ENCODE results near the gene KRTAP2-2.
"Not testable (repeated sequence)": the region's sequence is repeated elsewhere in the genome, so short reads cannot be mapped to it uniquely, and the experiment has no call there.

The KRTAP2-2 gene

GRCh38 chr17:41064301-41064700 lies 9.3 kb upstream of the KRTAP2-2 start:
- DNase-seq (ENCODE audit: low read depth) = no peak

GRCh38 chr17:41063449-41063848 lies 8.4 kb upstream of the KRTAP2-2 start:
- no peak for DNase-seq (ENCODE audit: low read depth)

GRCh38 chr17:41061964-41062363 lies 6.9 kb upstream of the KRTAP2-2 start:
- DNase-seq (ENCODE audit: low read depth) = no peak

GRCh38 chr17:41060052-41060604 lies 5.1 kb upstream of the KRTAP2-2 start, which contains the start of gene KRTAP2-3:
Gene KRTAP2-3 (minus strand): TSS chr17:41060114. CDS start chr17:41060050, 64 bp downstream.
- DNase-seq (ENCODE audit: low read depth) = no peak

- DNase-seq (ENCODE audit: low read depth) = not testable (repeated sequence)
Measured at GRCh38 chr17:41059276-41060051, 4.4 kb upstream of the KRTAP2-2 start.

GRCh38 chr17:41058741-41059140 lies 3.7 kb upstream of the KRTAP2-2 start:
- DNase-seq (ENCODE audit: low read depth) = no peak

GRCh38 chr17:41057547-41057946 lies 2.5 kb upstream of the KRTAP2-2 start:
- DNase-seq (ENCODE audit: low read depth) = no peak

- not testable (repeated sequence) for DNase-seq (ENCODE audit: low read depth)
Measured at GRCh38 chr17:41054556-41054955, 474 bp downstream of the KRTAP2-2 start.

- no peak for DNase-seq (ENCODE audit: low read depth)
Measured at GRCh38 chr17:41054025-41054424, 1.0 kb downstream of the KRTAP2-2 start.

- DNase-seq (ENCODE audit: low read depth) = no peak
Measured at GRCh38 chr17:41052566-41052965, 2.5 kb downstream of the KRTAP2-2 start.

- DNase-seq (ENCODE audit: low read depth) = no peak
Measured at GRCh38 chr17:41049110-41049509, 5.9 kb downstream of the KRTAP2-2 start.

GRCh38 chr17:41048441-41048840 lies 6.6 kb downstream of the KRTAP2-2 start:
- no peak for DNase-seq (ENCODE audit: low read depth)

GRCh38 chr17:41046735-41047465 lies 8.1 kb downstream of the KRTAP2-2 start, which contains the start of gene KRTAP2-1:
Gene KRTAP2-1 (minus strand): TSS chr17:41047316. CDS start chr17:41047267, 49 bp downstream.
- not testable (repeated sequence) for DNase-seq (ENCODE audit: low read depth)

- DNase-seq (ENCODE audit: low read depth) = no peak
Measured at GRCh38 chr17:41042953-41043352, 12.1 kb downstream of the KRTAP2-2 start.

GRCh38 chr17:41040783-41041571 lies 14.1 kb downstream of the KRTAP2-2 start, which contains the start of gene KRTAP1-1:
Gene KRTAP1-1 (minus strand): TSS chr17:41041450. CDS start chr17:41041397, 53 bp downstream.
- DNase-seq (ENCODE audit: low read depth) = not testable (repeated sequence)

GRCh38 chr17:41037853-41038350 lies 17.1 kb downstream of the KRTAP2-2 start:
- DNase-seq (ENCODE audit: low read depth) = no peak

GRCh38 chr17:41034346-41034935 lies 20.6 kb downstream of the KRTAP2-2 start, which contains the start of gene KRTAP1-3:
Gene KRTAP1-3 (minus strand): TSS chr17:41034874. CDS start chr17:41034821, 53 bp downstream.
- not testable (repeated sequence) for DNase-seq (ENCODE audit: low read depth)

- no peak for DNase-seq (ENCODE audit: low read depth)
Measured at GRCh38 chr17:41029633-41030245, 25.3 kb downstream of the KRTAP2-2 start, which contains the start of gene KRTAP1-4. Gene KRTAP1-4 (minus strand): TSS chr17:41030195. CDS start chr17:41030078, 117 bp downstream.

- no peak for DNase-seq (ENCODE audit: low read depth)
Measured at GRCh38 chr17:41026715-41027471, 28.1 kb downstream of the KRTAP2-2 start, which contains the start of gene KRTAP1-5. Gene KRTAP1-5 (minus strand): TSS chr17:41027208. CDS start chr17:41027155, 53 bp downstream.

GRCh38 chr17:41024697-41025096 lies 30.3 kb downstream of the KRTAP2-2 start:
- DNase-seq (ENCODE audit: low read depth) = no peak

Measured in T-helper 22 cell (primary cell).